Effector memory CD8-positive, alpha-beta T cell (primary cell): ENCODE data around the gene KRTAP9-2.
"Not testable (repeated sequence)": the region's sequence is repeated elsewhere in the genome, so short reads cannot be mapped to it uniquely, and the experiment has no call there.

Experiments used
- ATAC-seq: fragments of 150-1000 bp; cut with Tn5 transposase; replicated peaks from 2 replicates; pipeline ENCODE4 v1.10.0; 2021; ENCODE audit warnings: mild to moderate bottlenecking, moderate library complexity
- DNase-seq, 3 experiments: peaks; one replicate each; pipeline ENCODE4 v3.0.0; 2021
- H3K27ac Mint-ChIP-seq, 2 donors: one replicate each; pipeline ENCODE4 v1.8.0; 2022; ENCODE audit warnings: mild to moderate bottlenecking in 2 of 2, mixed read lengths in 2 of 2, moderate library complexity in 2 of 2
- H3K27me3 Mint-ChIP-seq, 2 donors: one replicate each; pipeline ENCODE4 v1.8.0; 2022; ENCODE audit warnings: mixed read lengths in 2 of 2
- H3K36me3 Mint-ChIP-seq: one replicate; pipeline ENCODE4 v1.8.0; 2022; ENCODE audit warnings: mild to moderate bottlenecking, moderate library complexity, mixed read lengths; ENCODE audit not compliant: insufficient read depth
- H3K4me1 Mint-ChIP-seq, 2 donors: one replicate each; pipeline ENCODE4 v1.8.0; 2022; ENCODE audit warnings: low read depth in 2 of 2, mixed read lengths in 2 of 2
- H3K4me3 Mint-ChIP-seq, 2 donors: one replicate each; pipeline ENCODE4 v1.8.0; 2022; ENCODE audit warnings: mild to moderate bottlenecking in 2 of 2, mixed read lengths in 2 of 2, moderate library complexity in 2 of 2
- H3K9me3 Mint-ChIP-seq, 2 donors: one replicate each; pipeline ENCODE4 v1.8.0; 2022; ENCODE audit warnings: mixed read lengths in 2 of 2
- total RNA-seq, 9 experiments: gene quantifications; one replicate each; lab custom pipeline; 2026; lab: John Stamatoyannopoulos, UW

Gene KRTAP9-2
- total RNA-seq, result 0 reads per million in 9 experiments

- ATAC-seq, H3K27ac Mint-ChIP-seq, H3K36me3 Mint-ChIP-seq, H3K4me3 Mint-ChIP-seq, DNase-seq, H3K4me1 Mint-ChIP-seq, H3K9me3 Mint-ChIP-seq: not testable (repeated sequence)
- peaks cover 14 to 15% of the 10 kb centered on the region in 2 donors for H3K27me3 Mint-ChIP-seq
Observed at GRCh38 chr17:41226598-41227095, at the start of gene KRTAP9-2. Gene KRTAP9-2 (plus strand): TSS chr17:41226648. CDS start chr17:41226655, 7 bp downstream.

GRCh38 chr17:41176744-41177387, 49.6 kb upstream of the KRTAP9-2 start:
- no peak overlapping the region for H3K4me3 Mint-ChIP-seq
- no peaks in the 10 kb centered on the region for H3K36me3 Mint-ChIP-seq
- H3K27me3 Mint-ChIP-seq, result peaks cover 15 to 17% of the 10 kb centered on the region in 2 donors
- no peaks in the 10 kb centered on the region for H3K9me3 Mint-ChIP-seq
- H3K4me1 Mint-ChIP-seq, result peaks cover 0 to 4% of the 10 kb centered on the region in 2 donors
- ATAC-seq, result no peak
- DNase-seq, result no peak
- H3K27ac Mint-ChIP-seq, result no peak overlapping the region

GRCh38 chr17:41177727-41178271, 48.6 kb upstream of the KRTAP9-2 start, which contains the start of gene KRTAP4-2:
Gene KRTAP4-2 (minus strand): TSS chr17:41178221. CDS start chr17:41178164, 57 bp downstream.
- Mint-ChIP-seq H3K36me3 (no peaks in the 10 kb centered on the region), H3K9me3 (no peaks in the 10 kb centered on the region), H3K27ac (no peak within 1 kb of the TSS), H3K27me3 (peaks cover 6 to 14% of the 10 kb centered on the region in 2 donors), H3K4me1 (peaks cover 0 to 4% of the 10 kb centered on the region in 2 donors), H3K4me3 (no peak within 1 kb of the TSS)
- DNase-seq, result no peak
- ATAC-seq, result no peak

GRCh38 chr17:41178341-41178740, 48.1 kb upstream of the KRTAP9-2 start:
- Mint-ChIP-seq H3K4me3 (no peak overlapping the region), H3K9me3 (no peaks in the 10 kb centered on the region), H3K4me1 (peaks cover 0 to 3% of the 10 kb centered on the region in 2 donors), H3K27me3 (peaks cover 6 to 14% of the 10 kb centered on the region in 2 donors), H3K27ac (no peak overlapping the region), H3K36me3 (no peaks in the 10 kb centered on the region)
- DNase-seq, result no peak
- ATAC-seq, result no peak

- no peak for ATAC-seq
- Mint-ChIP-seq H3K9me3 (no peaks in the 10 kb centered on the region), H3K27me3 (peaks cover 9 to 14% of the 10 kb centered on the region in 2 donors), H3K4me3 (no peak overlapping the region), H3K36me3 (no peaks in the 10 kb centered on the region), H3K27ac (no peak overlapping the region), H3K4me1 (no peaks in the 10 kb centered on the region)
- DNase-seq, result no peak
Observed at GRCh38 chr17:41178843-41179616, 47.4 kb upstream of the KRTAP9-2 start.

GRCh38 chr17:41184480-41184961, 41.9 kb upstream of the KRTAP9-2 start, which contains the start of gene KRTAP4-1:
Gene KRTAP4-1 (minus strand): TSS chr17:41184911. CDS start chr17:41184854, 57 bp downstream.
- no peaks in the 10 kb centered on the region for H3K9me3 Mint-ChIP-seq
- H3K27me3 Mint-ChIP-seq, result peaks cover 29 to 32% of the 10 kb centered on the region in 2 donors
- DNase-seq (no peak), ATAC-seq (no peak)
- H3K4me1 Mint-ChIP-seq, result no peaks in the 10 kb centered on the region
- H3K27ac Mint-ChIP-seq, result no peak within 1 kb of the TSS
- no peaks in the 10 kb centered on the region for H3K36me3 Mint-ChIP-seq
- no peak within 1 kb of the TSS for H3K4me3 Mint-ChIP-seq

DNA sequence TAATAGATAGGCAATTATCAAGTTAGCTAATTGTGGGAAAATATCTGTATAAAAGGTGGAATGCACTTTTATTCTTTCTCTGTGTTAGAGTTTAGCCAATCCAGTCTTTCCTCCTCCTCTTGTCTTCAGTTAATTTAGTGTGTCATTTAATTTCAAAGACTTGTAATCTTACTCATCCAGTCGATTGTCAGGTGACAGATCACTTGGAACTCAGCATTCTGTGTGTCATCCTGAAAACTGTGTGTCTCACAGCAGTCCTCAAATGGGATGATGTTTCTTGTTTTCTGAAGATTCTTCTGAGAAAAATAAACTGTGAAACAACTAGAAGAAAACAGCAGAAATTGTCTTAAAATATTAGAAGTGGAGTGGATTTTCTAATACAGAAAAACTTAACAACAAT, 41.4 kb upstream of the KRTAP9-2 start:
- Mint-ChIP-seq H3K36me3 (no peaks in the 10 kb centered on the region), H3K9me3 (no peaks in the 10 kb centered on the region), H3K27ac (no peak overlapping the region), H3K4me3 (no peak overlapping the region), H3K27me3 (peaks cover 33 to 37% of the 10 kb centered on the region in 2 donors), H3K4me1 (no peaks in the 10 kb centered on the region)
- no peak for ATAC-seq
- no peak for DNase-seq

- Mint-ChIP-seq H3K4me3 (no peak overlapping the region), H3K36me3 (no peaks in the 10 kb centered on the region), H3K4me1 (peaks cover 0 to 2% of the 10 kb centered on the region in 2 donors), H3K9me3 (no peaks in the 10 kb centered on the region), H3K27me3 (peaks cover 50 to 55% of the 10 kb centered on the region in 2 donors), H3K27ac (no peak overlapping the region)
- DNase-seq, result no peak
- no peak for ATAC-seq
Observed at GRCh38 chr17:41186872-41187271, 39.6 kb upstream of the KRTAP9-2 start.

GRCh38 chr17:41189837-41190318, 36.6 kb upstream of the KRTAP9-2 start, which contains the start of gene KRTAP9-1:
Gene KRTAP9-1 (plus strand): TSS chr17:41189887. CDS start chr17:41189887, 0 bp downstream.
- ATAC-seq, H3K36me3 Mint-ChIP-seq, H3K9me3 Mint-ChIP-seq, DNase-seq, H3K27ac Mint-ChIP-seq, H3K4me3 Mint-ChIP-seq, H3K4me1 Mint-ChIP-seq: not testable (repeated sequence)
- H3K27me3 Mint-ChIP-seq, result peaks cover 41 to 59% of the 10 kb centered on the region in 2 donors

- Mint-ChIP-seq H3K9me3 (no peaks in the 10 kb centered on the region), H3K27me3 (peaks cover 41 to 55% of the 10 kb centered on the region in 2 donors), H3K4me3 (no peak overlapping the region), H3K36me3 (no peaks in the 10 kb centered on the region), H3K4me1 (peaks cover 0 to 2% of the 10 kb centered on the region in 2 donors), H3K27ac (no peak overlapping the region)
- no peak for ATAC-seq
- DNase-seq, result no peak
Observed at GRCh38 chr17:41190328-41190727, 36.1 kb upstream of the KRTAP9-2 start.

- Mint-ChIP-seq H3K9me3 (no peaks in the 10 kb centered on the region), H3K27ac (no peak overlapping the region), H3K27me3 (peaks cover 27 to 39% of the 10 kb centered on the region in 2 donors), H3K36me3 (no peaks in the 10 kb centered on the region), H3K4me1 (no peaks in the 10 kb centered on the region), H3K4me3 (no peak overlapping the region)
- DNase-seq, result no peak
- ATAC-seq, result no peak
Observed at GRCh38 chr17:41196068-41196467, 30.4 kb upstream of the KRTAP9-2 start.

DNA sequence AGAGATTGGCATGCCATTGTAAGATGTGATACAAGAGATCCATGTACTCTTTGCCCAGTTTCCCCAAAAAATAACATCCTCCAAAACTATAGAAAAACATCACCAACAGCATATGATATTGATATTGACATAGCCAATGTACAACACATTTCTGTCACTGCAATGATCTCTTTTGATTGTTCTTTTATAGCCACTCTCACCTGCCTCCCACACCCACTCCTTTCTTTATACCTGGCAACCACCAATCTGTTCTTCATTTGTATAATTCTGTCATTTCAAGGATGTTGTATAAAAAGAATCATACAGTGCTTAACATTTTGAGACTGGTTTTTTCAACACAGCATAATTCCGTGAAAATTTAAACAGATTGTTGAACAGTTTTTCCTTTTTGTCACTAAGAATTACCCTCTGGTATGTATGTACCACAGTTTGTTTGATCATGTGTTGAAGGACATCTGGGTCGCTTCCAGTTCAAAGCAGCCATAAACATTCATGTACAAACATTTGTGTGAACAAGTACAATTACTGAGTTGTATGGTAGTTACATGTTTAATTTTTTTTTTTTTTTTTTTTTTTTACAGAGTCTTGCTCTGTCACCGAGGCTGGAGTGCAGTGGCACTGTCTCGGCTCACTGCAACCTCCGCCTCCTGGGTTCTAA, 26.9 kb upstream of the KRTAP9-2 start:
- H3K27ac Mint-ChIP-seq, result no peak overlapping the region
- no peaks in the 10 kb centered on the region for H3K9me3 Mint-ChIP-seq
- H3K4me3 Mint-ChIP-seq, result no peak overlapping the region
- DNase-seq (no peak), ATAC-seq (no peak)
- peaks cover 16 to 21% of the 10 kb centered on the region in 2 donors for H3K27me3 Mint-ChIP-seq
- no peaks in the 10 kb centered on the region for H3K4me1 Mint-ChIP-seq
- no peaks in the 10 kb centered on the region for H3K36me3 Mint-ChIP-seq
